ENCODE results near the gene TPD52L2.

Gene TPD52L2

DNA sequence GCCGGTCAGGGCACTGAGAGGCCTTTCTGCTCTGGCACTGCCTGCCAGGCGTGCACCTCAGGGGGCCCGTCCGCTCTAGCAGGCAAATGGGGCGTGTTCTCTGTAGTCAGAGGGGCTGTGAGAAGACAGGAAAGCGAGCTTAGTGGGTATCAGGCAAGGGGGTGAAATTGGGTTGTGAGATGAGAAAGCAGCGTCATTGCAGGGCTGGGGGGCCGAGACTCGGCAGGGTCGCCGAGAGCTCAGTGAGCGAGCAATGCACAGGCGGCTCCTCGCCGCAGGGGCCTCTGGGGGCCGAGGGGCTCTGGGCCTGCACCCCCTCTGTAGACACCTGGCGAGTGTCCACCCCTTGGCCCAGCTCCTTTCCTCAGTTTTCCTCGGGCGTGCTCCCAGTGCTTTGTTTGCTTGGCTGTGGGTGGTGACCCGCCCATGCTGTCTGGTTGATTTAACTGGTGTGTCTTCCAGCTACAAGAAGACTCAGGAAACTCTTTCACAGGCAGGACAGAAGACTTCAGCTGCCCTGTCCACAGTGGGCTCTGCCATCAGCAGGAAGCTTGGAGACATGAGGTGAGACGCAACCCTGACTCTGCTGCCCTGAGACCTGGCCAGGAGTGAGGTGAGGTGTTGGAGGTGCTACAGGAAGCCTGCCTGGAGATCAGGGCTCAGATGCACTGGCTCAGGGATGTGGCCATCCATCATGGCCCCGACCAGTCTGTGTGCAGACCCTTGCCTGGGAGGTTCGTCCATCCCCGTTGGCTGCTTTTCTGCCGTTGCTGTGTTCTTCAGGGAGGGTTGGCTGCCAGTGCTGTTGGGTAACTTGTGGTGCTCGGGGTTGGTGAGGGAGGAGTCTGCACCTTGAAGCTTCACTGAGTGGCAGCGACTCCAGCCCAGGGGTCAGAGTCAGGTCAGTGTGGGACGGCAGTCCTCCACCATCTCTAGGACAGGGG is 17.5 kb downstream of the TPD52L2 start:
- no peak for DNase-seq

GRCh38 chr20:63883201-63883593 is 18.1 kb downstream of the TPD52L2 start:
- no peak for DNase-seq

- DNase-seq, result no peak
Measured at GRCh38 chr20:63884506-63885263, 19.6 kb downstream of the TPD52L2 start.

- DNase-seq, result no peak
Measured at GRCh38 chr20:63885264-63886053, 20.4 kb downstream of the TPD52L2 start.

DNA sequence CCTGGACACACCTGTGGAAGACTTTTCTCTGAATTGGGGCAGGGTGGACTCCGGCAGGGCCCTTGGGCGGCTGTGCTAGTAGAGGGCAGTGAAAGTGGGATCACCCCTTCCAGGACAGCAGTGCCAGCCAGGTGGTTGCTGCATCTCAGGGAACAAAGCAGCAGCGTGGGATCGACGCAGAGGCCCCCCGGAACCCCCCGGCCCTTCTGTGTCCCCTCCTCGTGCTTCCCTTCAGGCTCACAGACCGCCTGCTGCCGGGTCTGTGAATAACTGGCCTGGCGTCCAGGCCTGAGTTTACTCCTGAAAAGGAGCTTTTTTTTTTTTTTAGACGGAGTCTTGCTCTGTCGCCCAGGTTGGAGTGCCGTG is 21.0 kb downstream of the TPD52L2 start:
- DNase-seq, result no peak

- DNase-seq, result no peak
Measured at GRCh38 chr20:63886921-63887320, 21.9 kb downstream of the TPD52L2 start.

DNA sequence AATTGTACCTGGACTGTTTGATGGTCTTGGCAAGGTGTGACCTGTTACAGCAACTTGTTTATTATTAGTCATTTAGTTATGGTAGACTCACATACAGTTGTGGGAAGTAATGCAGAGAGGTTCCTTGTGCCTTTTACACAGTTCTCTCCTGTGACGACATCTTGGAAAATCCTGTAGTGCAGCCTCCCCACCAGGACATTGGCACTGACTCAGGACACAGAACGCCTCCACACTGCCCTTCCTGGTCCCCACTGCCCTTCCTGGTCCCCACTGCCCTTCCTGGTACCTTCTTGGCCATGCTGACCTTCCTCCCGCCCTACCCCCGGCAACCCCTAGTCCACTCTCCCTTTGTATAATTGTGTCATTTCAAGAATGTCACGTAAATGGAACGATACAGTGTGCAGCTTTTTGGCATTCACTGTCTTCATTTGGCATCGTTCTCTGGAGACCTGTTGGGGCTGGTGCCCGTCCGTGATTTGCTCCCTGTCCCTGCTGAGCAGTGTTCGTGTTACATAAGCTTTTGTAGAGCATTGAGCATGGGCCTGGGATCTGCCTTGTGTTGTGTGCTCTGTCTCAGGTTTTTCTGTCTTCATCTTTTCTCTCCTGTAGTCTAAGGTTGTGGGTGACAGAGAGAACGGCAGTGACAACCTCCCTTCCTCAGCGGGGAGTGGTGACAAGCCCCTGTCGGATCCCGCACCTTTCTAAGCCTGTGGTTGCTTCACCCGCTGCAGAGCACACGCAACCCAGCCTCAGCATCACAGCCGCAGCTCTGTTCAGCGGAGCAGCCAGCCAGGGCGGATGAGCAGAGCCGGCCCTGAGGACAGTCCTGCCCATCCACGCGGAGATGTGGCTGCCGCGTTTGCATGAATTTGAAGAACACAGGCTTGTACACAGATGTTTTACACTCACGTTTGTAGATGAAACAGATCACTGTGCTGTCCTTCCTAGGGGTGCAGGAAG is 24.5 kb downstream of the TPD52L2 start:
- DNase-seq, result no peak

- DNase-seq, result no peak
Measured at GRCh38 chr20:63890201-63890576, 25.1 kb downstream of the TPD52L2 start.

GRCh38 chr20:63890616-63891015 is 25.5 kb downstream of the TPD52L2 start:
- no peak for DNase-seq

DNA sequence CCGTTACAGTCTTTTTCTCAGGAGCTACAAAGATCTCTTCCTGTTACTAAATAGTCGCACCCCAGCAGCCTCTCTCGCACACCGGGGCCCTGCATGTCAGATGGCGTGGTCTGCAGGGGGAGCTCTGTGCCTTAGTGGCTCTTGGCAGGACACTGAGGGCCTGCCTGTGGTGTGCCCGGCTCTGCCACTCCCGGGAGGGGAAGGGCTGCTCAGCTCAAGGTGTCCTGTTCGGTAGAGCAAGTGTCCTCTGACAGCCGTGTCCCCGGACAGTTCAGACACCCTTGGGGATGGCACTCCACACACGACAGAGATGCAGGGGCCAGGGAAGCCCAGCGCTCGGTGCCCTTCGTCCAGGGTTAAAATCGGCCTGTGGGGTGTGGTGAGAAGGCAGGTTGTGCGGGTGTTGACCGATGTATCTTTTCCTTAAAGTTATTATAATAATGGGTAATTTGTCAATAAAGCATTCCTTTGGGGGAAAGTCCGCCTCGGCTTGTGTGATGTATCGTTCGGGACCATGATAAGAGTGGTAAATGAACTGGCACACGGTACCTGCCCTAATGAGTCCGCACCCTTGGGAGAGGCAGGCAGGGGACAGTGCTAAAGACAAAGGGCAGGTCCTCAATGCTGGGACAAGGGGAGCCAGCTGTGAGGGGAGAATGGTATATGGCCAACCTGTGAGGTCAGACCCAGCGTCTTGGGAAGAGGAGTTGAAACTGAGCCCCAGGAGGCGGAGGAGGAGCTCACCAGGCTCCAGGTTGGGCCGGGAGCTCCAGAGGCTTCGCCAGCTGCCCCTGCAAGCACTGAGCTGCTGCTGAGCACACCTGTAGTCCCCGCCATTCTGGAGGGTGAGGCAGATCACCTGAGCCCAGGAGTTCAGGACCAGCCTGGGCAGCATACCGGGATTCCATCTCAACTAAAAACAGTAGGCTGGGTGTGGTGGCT is 26.3 kb downstream of the TPD52L2 start:
- DNase-seq, result no peak

DNA sequence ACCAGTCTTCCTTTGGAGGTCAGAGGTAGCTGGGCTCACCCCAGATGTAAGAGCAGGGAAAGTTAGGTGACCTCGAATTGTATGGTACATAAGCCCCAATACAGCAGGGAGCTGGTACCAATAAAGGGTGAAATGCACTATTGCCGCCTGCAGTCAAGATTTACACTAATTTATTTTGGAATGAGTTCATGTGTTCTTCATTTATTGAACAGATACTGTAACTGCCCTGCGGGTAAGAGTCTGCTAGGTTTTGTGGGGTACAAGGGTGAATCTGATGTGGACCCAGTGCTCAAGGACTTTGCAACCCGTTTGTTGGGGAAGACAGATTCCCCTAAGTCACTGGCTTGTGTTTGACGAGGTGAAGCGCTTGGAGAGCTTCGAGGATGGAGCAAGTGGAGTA is 27.3 kb downstream of the TPD52L2 start:
- no peak for DNase-seq

GRCh38 chr20:63893999-63894357 is 28.9 kb downstream of the TPD52L2 start:
- DNase-seq, result no peak

- peak; percentile 97 for DNase-seq
Measured at GRCh38 chr20:63894358-63895201, 29.5 kb downstream of the TPD52L2 start, which contains the start of gene DNAJC5. TSS of gene DNAJC5 (plus strand) at chr20:63895126. CDS start at chr20:63928346, 33,220 bp downstream.

- peak; percentile 15 for DNase-seq
Measured at GRCh38 chr20:63895202-63895951, 30.3 kb downstream of the TPD52L2 start.

- peak; percentile 51 for DNase-seq
Measured at GRCh38 chr20:63895952-63896263, 30.8 kb downstream of the TPD52L2 start.

DNA sequence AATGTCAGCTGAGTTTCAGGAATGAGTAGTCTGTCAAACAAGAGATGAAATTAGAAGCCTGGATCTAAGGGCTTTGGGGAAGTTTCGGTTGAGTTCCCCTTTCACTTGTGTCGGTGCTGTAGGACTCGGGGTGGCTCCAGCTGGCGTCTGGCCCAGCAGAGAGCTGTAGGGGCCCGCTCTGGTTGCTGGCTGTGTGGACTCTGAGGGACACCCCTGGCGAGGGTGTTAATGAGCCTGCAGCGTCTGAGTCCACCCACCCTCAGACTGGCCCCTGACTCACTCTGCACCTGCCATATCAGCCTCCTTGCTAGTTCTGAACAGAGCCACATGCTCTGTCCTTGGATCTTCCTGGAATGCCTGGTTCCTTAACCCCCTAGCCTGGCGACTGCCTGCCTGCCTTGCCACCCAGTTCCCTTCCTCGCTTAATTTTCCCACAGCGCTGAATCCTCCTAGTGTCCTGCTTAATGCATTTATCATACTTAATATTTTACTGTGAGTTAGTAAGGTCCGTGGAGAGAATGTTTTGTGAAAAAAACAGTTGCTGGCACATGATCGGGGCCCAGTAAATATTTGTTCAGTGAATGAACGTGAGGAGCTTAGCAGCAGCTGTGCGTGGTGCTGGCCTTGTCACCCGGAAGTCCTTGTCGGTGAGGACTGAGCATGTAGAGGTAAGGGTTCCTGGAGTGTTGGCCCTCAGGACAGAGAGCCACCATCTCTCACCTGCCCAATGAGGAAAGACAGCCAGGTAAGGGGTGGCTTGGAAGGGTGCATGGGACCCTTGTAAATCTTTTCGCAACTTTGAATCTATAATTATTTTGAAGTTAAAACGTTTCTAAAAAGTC is 31.4 kb downstream of the TPD52L2 start:
- peak; percentile 20 for DNase-seq

DNA sequence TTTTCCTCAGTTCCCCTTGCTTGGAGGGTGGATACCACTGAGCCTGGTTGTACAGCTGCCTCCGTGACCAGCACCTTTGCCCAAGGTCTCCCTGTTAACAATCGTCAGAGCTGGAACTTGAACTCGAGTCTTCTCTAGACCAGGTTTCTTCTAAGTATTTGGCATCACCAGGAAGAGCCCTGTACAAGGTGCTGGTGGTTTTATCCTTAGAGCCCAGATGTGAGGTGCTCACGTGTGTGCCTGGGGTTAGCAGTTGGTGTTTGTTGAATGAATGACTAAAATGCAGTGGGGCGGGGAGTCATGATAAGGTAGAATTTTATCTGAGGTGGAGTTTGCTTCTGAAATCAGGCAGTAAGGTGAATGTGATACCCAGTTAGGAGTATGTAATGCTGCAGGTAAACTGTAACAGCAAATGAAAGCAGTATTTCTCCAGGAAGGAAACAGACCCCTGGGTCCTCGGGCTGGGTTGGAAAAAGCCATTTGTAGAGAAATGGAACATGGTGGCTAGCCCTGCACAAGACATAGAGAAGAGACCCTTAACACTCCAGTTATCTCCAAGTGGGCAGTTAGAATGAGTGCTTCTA is 33.0 kb downstream of the TPD52L2 start:
- no peak for DNase-seq
